Prostate gland (tissue), 2 donors: Measurements from ENCODE around the gene SMAP2. TPM values are rescaled to one million over a fixed set of nuclear protein-coding genes. Genes with fewer than 3 reads are reported as not detected.

ENCODE experiments used
- DNase-seq: peaks from one replicate; pipeline ENCODE4 v3.0.0-alpha.2; 2019; ENCODE audit warnings: low spot score
- H3K27ac ChIP-seq, 2 donors: fragments of 200-600 bp; sonication (generic); 2 replicates each; pipeline ENCODE4 v1.5.1; 2017 to 2019
- H3K27me3 ChIP-seq: fragments of 200-600 bp; sonication (generic); replicated peaks from 2 replicates; pipeline ENCODE4 v1.5.1; 2019; ENCODE audit not compliant: insufficient read depth
- H3K36me3 ChIP-seq, 2 donors: fragments of 200-600 bp; sonication (generic); 1 replicate in 1 of 2; 2 replicates in 1 of 2; pipeline versions ENCODE4 v1.5.1 to v1.8.1; 2017 to 2019
- H3K4me1 ChIP-seq: fragments of 200-600 bp; sonication (generic); replicated peaks from 2 replicates; pipeline ENCODE4 v1.5.1; 2019
- H3K4me3 ChIP-seq, 2 donors: fragments of 200-600 bp; sonication (generic); 2 replicates each; pipeline ENCODE4 v1.5.1; 2017 to 2019
- H3K9me3 ChIP-seq: fragments of 200-600 bp; sonication (generic); 2 replicates; pipeline ENCODE4 v1.5.1; 2017
- CTCF ChIP-seq, 4 experiments: fragments of 200-600 bp in 2 of 4; fragments of 450-650 bp in 2 of 4; sonication (generic) in 2 of 4; IDR thresholded peaks; 1 replicate in 3 of 4; 2 replicates in 1 of 4; pipeline ENCODE4 v1.5.1; 2016 to 2019; ENCODE audit warnings: antibody characterized with exemption in 4 of 4, mild to moderate bottlenecking in 2 of 4, moderate library complexity in 2 of 4
- POLR2A ChIP-seq: fragments of 450-650 bp; IDR thresholded peaks from one replicate; pipeline ENCODE4 v1.6.1; 2016; ENCODE audit warnings: antibody characterized with exemption, mild to moderate bottlenecking
- POLR2AphosphoS5 ChIP-seq: sonication (generic); formaldehyde crosslinking; IDR thresholded peaks from one replicate; pipeline ENCODE4 v1.6.1; 2017; ENCODE audit warnings: antibody characterized with exemption
- WGBS: methylation state at CpG from one replicate; pipeline ENCODE4 v1.1.5; 2018; 5-methylcytosine and 5-hydroxymethylcytosine counted together
- intact Hi-C: fragments of 100-400 bp; cut with DNase I; formaldehyde crosslinking; loops from one replicate; pipeline ENCODE4 v1.14.2; 2022
- total RNA-seq, 2 donors: library from RNA; depleted of rRNA; stranded (reverse); fragments of >200 nt; gene quantifications; one replicate each; pipeline ENCODE4 v1.1.0, GENCODE V29; 2016

SMAP2 gene
- total RNA-seq, 2 donors from 2014 or later: 22.0 to 39.6 TPM

GRCh38 chr1:40435471-40435870 lies 61.9 kb downstream of the SMAP2 start:
- intact Hi-C loops: no loop called here
- no peaks in the 10 kb centered on the region for H3K27me3 ChIP-seq
- H3K9me3 ChIP-seq: no peaks in the 10 kb centered on the region
- DNase-seq: no peak
- H3K36me3 ChIP-seq: no peaks in the 10 kb centered on the region
- no peaks in the 10 kb centered on the region for H3K4me1 ChIP-seq
- TF ChIP-seq POLR2A (no peak), CTCF (IDR thresholded peaks at IDR 0.05) (no peak), POLR2AphosphoS5 (no peak)
- no peak overlapping the region for H3K4me3 ChIP-seq
- no peak overlapping the region for H3K27ac ChIP-seq
- WGBS: 94% methylated on average over 5 of the region's 5 CpGs

- no peaks in the 10 kb centered on the region for H3K36me3 ChIP-seq
- intact Hi-C loops: no loop called here
- TF ChIP-seq POLR2AphosphoS5 (no peak), CTCF (IDR thresholded peaks at IDR 0.05) (no peak), POLR2A (no peak)
- no peaks in the 10 kb centered on the region for H3K27me3 ChIP-seq
- H3K9me3 ChIP-seq: no peaks in the 10 kb centered on the region
- WGBS: 85% methylated on average over 4 of the region's 4 CpGs
- no peaks in the 10 kb centered on the region for H3K4me1 ChIP-seq
- no peak for DNase-seq
- no peak overlapping the region for H3K4me3 ChIP-seq
- no peak overlapping the region for H3K27ac ChIP-seq
These were observed 62.3 kb downstream of the SMAP2 start for GRCh38 chr1:40435876-40436275.

- no peaks in the 10 kb centered on the region for H3K36me3 ChIP-seq
- H3K4me3 ChIP-seq: no peak overlapping the region
- no peaks in the 10 kb centered on the region for H3K27me3 ChIP-seq
- no peaks in the 10 kb centered on the region for H3K4me1 ChIP-seq
- no peak for DNase-seq
- 74% methylated on average over 3 of the region's 3 CpGs for WGBS
- intact Hi-C loops: no loop called here
- H3K9me3 ChIP-seq: no peaks in the 10 kb centered on the region
- no peak overlapping the region for H3K27ac ChIP-seq
- no peak for TF ChIP-seq POLR2AphosphoS5
- peak in 3 of 4 experiments; percentile 39 to 44 (median 43) for TF ChIP-seq CTCF (IDR thresholded peaks at IDR 0.05)
These were observed 65.0 kb downstream of the SMAP2 start for GRCh38 chr1:40438391-40439015.

GRCh38 chr1:40439247-40439646 lies 65.7 kb downstream of the SMAP2 start:
- DNase-seq: no peak
- TF ChIP-seq CTCF (IDR thresholded peaks at IDR 0.05) (no peak), POLR2A (no peak), POLR2AphosphoS5 (no peak)
- no peaks in the 10 kb centered on the region for H3K4me1 ChIP-seq
- intact Hi-C loops: no loop called here
- WGBS: 70% methylated on average over 5 of the region's 5 CpGs
- H3K4me3 ChIP-seq: no peak overlapping the region
- no peaks in the 10 kb centered on the region for H3K36me3 ChIP-seq
- H3K9me3 ChIP-seq: no peaks in the 10 kb centered on the region
- no peak overlapping the region for H3K27ac ChIP-seq
- no peaks in the 10 kb centered on the region for H3K27me3 ChIP-seq

GRCh38 chr1:40449684-40450494 lies 76.4 kb downstream of the SMAP2 start, which contains the start of gene ZFP69B:
Gene ZFP69B (plus strand): TSS chr1:40450476. CDS start chr1:40450962, 486 bp downstream.
- H3K4me1 ChIP-seq: no peaks in the 10 kb centered on the region
- peak within 1 kb of the TSS; percentile 45 to 72 for H3K27ac ChIP-seq
- WGBS: under 1% methylated on average over 64 of the region's 64 CpGs
- H3K9me3 ChIP-seq: no peaks in the 10 kb centered on the region
- intact Hi-C loops: no loop called here
- peak within 1 kb of the TSS; percentile 58 to 71 for H3K4me3 ChIP-seq
- no peaks in the 10 kb centered on the region for H3K36me3 ChIP-seq
- peak; percentile 78 for DNase-seq
- no peaks in the 10 kb centered on the region for H3K27me3 ChIP-seq
- TF ChIP-seq POLR2A (peak; percentile 55), CTCF (IDR thresholded peaks at IDR 0.05) (peak in 1 of 4 experiments; percentile 23), POLR2AphosphoS5 (peak; percentile 51)
